NCI-H345 treated with DMSO at 0.1 percent for 48 hours (cell line): ENCODE results near the gene DAD1.
"Not testable (repeated sequence)": the region's sequence is repeated elsewhere in the genome, so short reads cannot be mapped to it uniquely, and the experiment has no call there.

Source experiments
- DNase-seq: peaks from one replicate; lab custom pipeline; 2025; ENCODE audit not compliant: unreplicated experiment; lab: John Stamatoyannopoulos, UW

Gene DAD1

DNA sequence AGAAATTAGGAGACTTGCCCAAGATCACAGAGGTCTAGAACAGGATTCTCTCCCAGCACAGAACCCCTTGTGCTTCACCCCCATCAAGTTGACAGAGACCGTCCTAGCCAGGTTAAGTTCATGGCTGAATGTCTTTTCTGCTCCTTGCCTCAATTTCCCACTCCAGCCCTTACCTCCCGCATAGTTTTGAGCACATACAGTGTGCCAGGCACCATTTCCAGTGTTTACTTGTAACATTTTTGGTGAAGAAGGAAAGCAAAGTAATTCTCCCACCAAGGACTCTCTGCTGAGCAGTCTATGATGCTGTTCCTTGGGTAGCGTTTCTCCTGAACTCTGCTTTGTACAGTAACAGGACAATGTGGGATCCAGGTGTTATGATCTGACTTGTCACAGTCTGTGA is 10.3 kb upstream of the DAD1 start:
- no peak for DNase-seq

DNA sequence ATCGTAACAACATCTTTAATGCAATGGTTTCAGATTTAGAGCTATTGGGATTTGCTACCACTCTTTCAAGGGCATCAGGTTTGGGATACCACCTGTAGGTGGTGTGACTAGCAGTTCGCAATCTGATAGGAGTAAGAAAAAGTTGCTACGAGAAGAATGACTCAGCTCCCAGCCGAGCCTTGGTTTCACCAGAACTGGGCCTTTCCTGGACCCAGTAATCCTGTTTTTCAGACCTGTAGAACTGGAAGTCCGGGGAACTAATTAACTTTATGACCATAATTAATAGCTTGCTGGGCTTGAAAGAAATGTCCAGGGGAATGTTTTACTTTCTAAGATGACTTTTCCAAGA is 9.8 kb upstream of the DAD1 start:
- DNase-seq = peak; percentile 33

DNA sequence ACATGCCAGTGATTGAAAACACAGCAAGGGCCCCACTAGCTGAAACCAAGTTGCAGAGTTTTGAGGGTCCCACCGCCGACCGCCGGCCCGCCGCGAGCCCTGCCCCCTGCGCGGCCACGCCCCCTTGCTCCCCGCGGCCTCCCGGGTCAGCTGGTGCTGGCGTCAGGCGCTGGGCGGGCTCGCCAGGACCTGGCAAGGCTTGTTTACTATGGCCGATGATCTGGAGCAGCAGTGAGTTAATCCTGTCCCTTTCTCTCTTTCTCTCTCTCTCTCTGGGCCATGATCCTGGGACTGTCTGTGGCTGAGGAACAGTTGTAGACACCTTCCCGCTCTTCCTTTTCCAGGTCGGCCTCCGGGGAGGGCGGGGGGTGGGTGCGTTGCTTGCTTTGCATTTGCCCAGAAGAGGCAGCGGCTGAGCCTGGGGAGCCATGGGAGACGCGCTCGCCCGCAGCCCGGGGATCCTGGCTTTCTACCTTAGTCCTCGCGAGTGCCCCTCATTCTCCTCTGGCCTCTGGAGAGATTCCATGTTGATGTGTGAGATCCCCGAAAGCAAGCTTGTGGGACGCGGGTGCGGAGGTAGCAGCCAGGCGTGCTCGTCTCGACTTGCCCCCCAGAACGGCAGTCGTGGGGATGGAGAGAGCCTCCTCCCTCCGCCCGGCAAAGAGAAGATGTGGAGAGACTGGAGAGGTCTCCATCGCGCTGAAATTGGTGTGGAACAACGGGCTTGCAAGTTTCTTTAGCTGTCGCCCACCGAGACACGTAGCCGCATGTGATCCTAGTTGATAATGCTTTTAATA is 9.3 kb upstream of the DAD1 start, which contains the start of gene ABHD4:
ABHD4 (plus strand) TSS at position 202 of the 797 bp plus-strand sequence; CDS start at position 209, 7 bp downstream.
- DNase-seq = peak; percentile 61

DNA sequence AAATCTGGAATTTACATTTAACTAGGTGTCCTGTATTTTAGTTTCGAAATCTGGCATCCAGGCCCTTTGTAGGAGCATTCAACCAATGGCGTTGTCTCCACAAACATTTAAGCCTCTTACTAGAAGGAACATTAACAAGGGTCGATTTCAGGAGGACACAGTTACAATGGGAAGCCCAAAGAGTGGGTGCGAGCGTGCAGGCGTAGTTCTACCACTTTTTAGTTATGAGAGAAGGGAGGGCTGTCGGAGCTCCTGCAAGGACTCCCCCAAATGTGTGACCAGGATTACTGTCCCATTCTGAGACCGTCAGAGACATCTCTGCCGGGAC is 8.7 kb upstream of the DAD1 start:
- no peak for DNase-seq

DNA sequence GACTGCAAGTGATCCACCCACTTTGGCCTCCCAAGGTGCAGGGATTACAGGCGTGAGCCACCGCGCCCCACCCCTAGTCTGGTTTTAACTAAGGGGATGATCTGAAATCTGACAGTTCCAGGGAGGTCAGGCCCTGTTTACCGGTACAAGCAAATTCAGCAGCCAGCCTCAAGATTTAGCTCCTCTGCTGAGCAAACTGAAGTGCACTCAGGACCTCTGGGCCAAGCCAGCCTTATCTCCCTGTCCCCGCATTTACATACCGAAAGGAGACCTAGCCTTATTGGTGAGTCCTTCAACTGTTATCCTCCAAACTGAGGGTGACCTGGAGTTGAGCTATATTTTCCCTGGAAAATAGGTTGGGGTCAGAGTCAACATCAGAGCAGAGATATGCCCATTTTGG is 8.2 kb upstream of the DAD1 start:
- no peak for DNase-seq

DNA sequence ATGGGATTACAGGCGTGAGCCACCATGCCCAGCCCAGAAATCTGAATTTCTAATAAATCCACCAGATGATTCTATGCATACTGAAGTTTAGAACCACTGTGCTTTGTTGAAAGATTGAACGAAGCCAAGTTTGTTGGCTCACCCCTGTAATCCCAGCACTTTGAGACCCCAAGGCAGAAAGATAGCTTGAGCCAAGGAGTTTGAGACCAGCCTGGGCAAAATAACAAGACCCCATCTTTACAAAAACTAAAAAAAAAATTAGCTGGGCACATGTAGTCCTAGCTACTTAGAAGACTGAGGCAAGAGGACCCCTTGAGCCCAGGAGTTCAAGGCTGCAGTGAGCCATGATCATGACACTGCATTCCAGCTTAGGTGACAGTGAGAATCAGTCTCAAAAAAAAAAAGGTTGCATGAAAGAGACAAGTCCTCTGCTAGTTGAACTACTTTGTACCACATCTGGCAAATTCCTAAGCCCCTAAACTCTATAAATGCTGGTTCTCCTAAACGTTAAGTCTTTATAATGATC is 7.4 kb upstream of the DAD1 start:
- DNase-seq = no peak

DNA sequence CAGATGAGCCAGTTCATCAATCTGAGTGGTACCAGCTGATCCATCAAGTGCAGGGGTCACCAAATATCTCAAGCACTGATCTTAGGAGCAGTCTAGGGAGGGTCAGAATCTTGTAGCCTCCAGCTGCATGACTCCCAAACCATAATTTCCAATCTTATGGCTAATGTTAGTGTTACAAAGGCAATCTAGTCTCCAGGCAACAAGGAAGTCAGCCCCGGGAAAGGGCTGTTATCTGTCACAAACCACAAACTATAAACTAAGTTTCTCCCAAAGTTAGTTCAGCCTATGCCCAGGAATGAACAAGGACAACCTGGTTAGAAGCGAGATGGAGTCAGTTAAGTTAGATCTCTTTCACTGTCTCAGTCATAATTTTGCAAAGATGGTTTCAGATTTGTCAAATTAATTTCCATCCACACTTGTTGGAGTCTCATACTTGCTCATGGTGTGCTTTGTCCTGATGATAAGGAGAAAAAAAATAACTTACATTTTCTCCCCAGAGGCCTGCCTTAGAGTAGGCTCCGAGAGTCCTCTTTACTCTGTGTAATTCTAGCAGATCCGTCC is 5.2 kb upstream of the DAD1 start:
- DNase-seq = no peak

DNA sequence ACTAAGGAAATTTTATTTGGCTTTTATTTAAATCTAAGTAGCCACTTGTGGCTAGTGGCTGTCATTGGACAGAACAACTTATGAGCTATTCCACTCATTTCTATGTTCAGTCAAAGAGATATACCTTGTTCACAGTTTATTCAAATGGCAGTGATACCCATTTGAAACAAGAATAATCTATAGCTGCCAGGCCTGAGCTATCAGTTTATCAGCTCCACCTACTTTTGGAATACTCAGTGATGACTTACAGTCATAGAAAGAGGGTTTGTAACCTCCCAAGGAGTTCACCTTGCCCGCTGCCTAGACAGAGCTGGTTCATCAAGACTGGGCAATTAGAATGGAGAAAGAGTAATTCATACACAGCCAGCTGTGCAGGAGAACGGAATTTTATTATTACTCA is 4.6 kb upstream of the DAD1 start:
- no peak for DNase-seq

DNA sequence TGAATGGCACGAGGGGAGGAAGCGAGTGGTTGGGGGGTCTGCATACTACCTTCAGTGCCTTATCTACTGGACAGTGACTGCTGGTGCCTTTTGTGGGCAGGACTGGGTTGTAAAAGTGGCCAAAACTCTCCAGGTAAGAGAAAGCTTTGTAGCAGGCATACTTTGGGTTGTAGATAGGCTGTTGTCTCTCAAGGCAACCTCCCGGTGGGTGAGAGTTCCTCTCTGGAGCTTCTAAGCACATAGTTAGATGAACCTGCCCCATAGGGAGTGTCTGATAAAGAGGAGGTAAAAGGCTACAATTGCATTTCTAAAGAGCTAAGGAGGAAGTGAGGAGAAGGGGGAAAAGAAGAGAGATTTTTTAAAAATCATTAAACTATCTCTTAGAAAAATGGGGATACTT is 4.2 kb upstream of the DAD1 start:
- DNase-seq = no peak

DNA sequence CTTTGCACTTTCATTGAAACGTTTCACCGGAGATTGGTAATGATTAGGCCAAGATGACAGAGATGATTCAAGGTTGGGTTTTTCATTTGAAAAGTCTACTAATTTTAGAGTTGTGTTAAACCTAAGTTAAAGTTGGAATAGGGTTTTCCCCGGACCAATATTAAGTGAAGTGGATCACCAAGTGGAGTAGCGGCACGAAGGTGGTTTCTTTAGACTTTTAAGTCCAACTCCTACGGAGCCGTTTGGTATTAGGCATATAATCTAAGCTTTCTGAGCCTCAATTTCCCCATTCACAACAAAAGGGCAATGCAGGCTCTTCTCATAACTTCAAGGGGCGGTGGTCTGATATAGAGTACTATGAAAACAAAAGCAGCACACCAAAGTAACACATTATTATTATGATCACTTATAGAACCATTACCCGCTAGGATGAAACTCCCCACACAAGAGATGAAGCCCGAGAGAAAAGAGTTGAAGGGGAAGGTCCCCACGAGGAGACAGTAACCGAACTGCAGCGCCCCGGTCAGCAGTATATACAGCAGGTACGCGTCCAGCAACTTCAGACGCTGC is 413 bp downstream of the DAD1 start:
- no peak for DNase-seq

DNA sequence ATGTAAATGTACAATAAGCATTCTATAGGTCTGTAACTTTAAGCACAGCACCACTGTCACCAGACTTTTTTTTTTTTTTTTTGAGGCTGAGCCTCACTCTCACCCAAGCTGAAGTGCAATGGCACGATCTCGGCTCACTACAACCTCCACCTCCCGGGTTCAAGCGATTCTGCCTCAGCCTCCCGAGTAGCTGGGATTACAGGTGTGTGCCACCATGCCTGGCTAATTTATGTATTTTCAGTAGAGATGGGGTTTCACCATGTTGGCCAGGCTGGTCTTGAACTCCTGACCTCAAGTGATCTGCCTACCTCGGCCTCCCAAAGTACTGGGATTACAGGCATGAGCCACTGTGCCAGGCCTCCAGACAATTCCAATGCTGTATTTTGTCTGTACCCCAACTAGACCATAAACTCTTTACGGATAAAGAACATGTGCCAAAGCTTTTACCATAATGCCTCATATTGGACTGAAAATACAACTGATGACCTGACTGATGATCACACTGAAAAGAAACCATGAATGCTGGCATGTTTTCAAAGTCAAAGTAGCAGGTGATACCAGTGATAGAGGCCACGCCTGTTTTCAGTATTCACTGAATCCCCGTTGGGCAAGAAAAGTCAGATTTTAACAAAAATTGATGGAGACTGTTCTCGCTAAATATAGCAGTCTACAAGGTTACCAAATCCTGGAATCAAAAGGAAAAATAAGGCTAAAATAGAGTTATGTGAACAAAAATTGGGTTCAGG is 1.2 kb downstream of the DAD1 start:
- DNase-seq = not testable (repeated sequence)

DNA sequence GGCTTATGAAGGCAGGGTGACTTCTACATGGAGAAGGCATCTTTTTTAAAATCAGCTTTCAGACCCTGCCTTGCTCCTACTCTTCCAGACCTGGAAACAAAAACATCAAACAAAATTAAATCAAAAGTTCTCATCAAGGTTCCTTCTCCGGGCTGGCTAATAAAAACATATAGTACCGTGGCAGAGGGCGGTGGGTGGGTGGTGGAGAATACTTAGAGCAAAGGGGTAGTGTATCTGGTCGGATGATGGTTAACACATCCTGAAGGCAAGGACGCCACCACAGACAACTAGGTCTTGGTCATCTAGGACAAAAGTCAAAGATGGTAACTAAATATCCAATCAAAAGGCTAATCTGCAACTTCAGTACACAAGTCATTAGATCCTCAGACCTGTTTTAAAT is 1.8 kb downstream of the DAD1 start:
- no peak for DNase-seq

DNA sequence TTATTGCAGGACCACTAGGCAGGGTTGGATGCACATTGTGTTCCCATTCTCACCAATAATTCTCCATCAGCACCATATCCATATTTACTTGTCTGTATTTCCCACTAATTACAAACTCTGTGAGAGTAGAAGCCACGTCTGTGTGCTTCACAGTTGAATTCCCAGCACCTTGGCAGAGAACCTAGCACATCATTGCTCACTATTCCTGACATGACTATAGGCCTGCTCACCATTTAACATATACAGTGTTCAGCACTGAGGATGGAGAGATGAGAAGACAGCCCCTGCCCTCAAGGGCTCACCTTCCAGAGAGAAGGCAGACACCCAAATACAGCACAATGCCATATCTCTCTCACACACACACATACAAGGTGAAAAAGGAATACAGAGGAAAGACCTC is 5.0 kb downstream of the DAD1 start:
- no peak for DNase-seq

DNA sequence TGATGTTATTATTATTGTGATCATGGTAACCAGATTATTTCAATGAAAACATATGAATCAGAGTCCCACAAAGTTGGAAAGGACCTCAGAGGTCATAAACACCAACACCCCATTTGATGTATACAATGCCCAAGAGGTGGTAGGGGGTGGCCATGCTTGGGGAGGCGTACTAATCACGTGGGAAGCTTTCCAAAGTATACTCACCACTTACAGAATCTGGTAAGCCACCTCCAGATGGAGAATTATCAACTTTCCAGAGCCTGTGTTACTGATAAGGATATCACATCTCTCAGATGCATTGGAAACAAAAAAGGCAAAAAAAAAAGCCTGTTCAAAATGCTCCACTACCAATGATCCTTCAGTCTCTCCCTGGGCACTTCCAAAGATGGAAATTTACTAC is 8.4 kb downstream of the DAD1 start:
- DNase-seq = no peak

DNA sequence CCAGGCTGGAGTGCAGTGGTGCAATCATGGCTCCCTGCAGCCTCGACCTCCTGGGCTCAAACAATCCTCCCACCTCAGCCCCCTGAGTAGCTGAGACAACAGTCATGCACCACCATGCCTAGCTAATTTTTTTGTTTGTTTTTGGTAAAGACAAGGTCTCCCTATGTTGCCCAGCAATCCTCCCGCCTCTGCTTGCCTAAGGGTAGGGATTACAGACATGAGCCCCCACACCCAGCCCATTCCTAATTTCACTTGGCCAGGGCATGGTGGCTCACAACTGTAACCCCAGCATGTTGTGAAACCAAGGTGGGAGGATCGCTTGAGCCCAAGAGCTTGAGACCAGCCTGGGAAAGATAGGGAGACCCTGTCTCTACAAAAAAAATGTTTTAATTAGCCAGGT is 9.1 kb downstream of the DAD1 start:
- DNase-seq = no peak

DNA sequence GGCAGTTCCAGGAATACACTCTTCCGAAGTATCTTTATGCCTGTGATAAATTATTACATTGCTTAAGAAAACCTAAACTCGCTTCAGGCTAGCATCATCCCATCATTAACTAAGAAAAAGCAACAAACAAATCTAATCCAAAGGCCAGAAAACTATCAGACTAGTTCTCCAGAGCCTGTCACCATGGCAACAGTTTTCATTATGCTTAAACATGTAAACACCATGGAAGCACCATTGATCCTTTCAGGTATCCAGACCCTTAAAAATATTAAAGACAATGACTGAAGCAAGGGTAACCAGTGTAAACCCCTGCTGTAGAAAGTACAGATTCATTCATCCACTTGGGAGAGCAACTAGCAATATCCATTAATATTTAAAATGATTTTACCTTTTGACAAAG is 9.8 kb downstream of the DAD1 start:
- DNase-seq = no peak

DNA sequence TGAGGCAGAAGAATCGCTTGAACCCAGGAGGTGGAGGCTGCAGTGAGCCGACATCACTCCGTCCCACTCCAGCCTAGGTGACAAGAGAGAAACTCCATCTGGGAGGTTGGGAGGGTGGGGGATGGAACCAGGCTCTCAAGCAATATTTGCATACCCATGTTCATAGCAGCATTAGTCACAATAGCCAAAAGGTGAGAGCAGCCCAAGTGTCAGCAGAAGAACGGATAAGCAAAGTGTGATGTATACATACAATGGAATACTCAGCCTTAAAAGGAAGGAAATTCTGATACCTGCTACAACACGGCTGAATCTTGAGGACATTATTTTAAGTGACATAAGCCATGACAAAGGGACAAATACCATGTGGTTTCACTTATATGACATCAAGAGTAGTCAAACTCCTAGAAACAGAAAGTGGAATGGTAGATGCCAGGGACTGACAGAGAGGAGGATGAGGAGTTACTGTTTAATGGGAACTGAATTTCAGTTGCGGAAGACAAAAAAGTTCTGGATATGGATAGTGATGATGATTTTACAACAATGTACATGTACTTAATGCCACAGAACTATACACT is 11.6 kb downstream of the DAD1 start:
- no peak for DNase-seq

DNA sequence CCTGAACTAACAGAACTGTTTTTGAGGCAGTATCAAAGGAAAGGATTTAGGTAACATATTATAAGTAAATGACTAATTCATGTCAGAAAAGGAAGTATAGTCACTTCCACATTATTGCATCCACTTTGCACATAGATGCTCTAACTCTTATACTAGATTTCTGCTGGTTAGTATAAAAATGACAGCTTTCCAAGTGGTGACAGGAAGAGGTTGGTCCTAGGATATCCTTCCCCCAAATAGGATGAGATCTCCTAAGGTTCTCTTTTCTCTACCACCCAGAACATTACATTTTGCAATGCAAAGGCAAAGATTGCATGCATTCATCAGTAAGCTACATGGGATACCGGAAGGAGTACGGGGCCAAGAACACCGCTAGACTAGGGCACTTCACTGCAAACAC is 15.2 kb downstream of the DAD1 start:
- no peak for DNase-seq

DNA sequence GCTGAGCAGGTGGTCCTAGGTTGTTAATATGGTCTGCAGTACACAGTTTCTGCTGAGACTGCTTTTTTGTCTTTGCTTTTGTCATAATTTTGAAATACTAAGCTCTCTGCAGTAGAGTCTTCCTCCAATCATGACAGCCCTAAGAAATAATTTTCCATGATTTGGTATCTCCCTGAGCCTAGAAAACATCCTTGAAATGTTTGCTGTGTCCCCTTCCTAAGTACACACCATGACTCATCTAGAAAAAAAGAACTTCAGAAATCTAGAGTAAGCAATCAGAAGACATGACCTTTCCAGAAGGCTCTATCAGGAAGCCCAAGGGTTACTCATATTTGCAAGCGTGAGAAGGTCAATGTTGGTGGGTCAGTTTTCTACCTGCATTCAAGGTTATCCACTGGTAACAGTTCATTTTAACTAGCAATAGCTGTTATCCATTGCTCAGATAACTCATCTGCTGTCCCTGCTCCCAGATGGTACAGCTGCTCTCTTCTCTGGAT is 16.4 kb downstream of the DAD1 start:
- DNase-seq = no peak

DNA sequence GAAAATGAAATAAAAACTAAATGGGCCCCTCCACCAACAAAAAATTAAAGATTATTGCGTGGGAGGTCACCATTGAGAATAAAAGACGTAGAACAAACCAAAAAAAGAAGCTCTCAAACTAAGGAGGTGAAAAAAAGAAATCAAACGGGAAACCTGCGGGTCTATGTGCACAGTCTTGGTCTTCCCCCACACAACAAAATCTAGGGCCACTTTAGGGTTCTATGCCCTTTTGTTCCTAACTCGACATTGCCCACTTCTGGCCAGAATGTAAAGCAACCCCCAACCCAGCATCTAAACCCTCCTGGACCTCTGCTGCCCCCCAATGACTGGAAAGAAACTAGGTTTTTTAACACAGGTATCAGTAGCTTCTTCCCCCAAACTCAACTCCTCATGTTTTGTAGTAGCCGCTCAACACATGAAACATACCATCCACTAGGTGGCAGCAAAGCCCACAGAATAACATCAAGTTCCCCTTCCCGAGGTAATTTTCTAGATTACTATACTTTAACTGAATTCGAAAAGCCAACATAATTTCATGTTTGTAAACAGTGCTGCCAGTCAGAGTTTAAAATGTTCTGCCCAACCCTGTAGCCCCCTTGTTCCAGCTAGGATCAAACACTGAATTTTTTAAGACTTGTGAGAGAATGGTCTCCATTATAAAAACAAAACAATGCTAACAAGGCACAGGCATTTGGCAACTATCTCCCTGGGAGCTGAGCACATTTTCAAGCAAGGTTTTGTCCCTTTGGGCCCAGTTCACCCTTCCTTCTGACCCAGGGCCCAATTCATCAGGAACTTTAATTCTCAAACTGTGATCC is 18.7 kb downstream of the DAD1 start:
- peak; percentile 46 for DNase-seq

DNA sequence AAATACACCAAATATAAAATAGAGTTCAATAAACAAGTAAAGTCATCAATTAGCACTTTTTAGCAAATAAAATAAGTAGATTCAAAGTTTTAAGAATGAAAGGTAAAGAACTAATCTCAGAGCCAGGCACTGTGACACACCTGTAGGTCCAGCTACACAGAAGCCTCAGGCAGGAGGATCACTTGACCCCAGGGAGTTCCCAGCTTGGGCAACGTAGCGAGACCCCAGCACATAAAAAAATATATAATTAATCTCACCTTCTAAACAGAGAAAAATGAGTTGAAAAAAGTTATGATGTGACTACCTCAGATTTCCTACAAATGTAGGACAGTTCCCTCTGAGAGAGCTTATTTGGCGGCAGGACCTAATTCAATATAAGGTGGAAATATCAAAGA is 19.3 kb downstream of the DAD1 start:
- no peak for DNase-seq
